ENCODE results near the gene CHRM5.

GRCh38 chr15:34038023-34038870 lies 70.0 kb downstream of the CHRM5 start:
- TF ChIP-seq SIN3A (IDR thresholded peaks at IDR 0.05; ENCODE audit: borderline replicate concordance, insufficient read depth, low read length) (no peak), POLR2AphosphoS5 (IDR thresholded peaks at IDR 0.05; ENCODE audit: low read depth, low read length) (peak; percentile 80), REST (IDR thresholded peaks at IDR 0.05; ENCODE audit: insufficient read depth in 1 of 2, low read depth in 2 of 2, low read length in 2 of 2) (no peak; a peak in 1 of 4 replicates), FOXP2 (optimal IDR thresholded peaks at IDR 0.05; ENCODE audit: borderline replicate concordance, extremely low read depth, extremely low read length, insufficient read depth) (peak; percentile 27)

Measured in PFSK-1 (cell line).